GM23248 (cell line): ENCODE data around the gene ZBP1. TPM values are rescaled to one million over a fixed set of nuclear protein-coding genes. Genes with fewer than 3 reads are reported as not detected.

Experiments used
- DNase-seq: peaks from one replicate; pipeline ENCODE4 v3.0.0-alpha.2; 2015
- H2AFZ ChIP-seq: fragments of 200-600 bp; sonication (generic); 2 replicates; pipeline ENCODE4 v1.6.1; 2016; ENCODE audit warnings: antibody characterized with exemption
- H3F3A ChIP-seq: fragments of 200-600 bp; sonication (generic); 2 replicates; pipeline ENCODE4 v1.6.1; 2016; ENCODE audit warnings: mild to moderate bottlenecking, antibody characterized with exemption, mixed run types; ENCODE audit not compliant: insufficient read depth
- H3K27ac ChIP-seq: fragments of 200-600 bp; sonication (generic); 2 replicates; pipeline ENCODE4 v1.5.1; 2016; ENCODE audit warnings: mild to moderate bottlenecking
- H3K27me3 ChIP-seq: fragments of 200-600 bp; sonication (generic); replicated peaks from 2 replicates; pipeline ENCODE4 v1.6.1; 2016; ENCODE audit warnings: mild to moderate bottlenecking; ENCODE audit not compliant: insufficient read depth
- H3K36me3 ChIP-seq: fragments of 200-600 bp; sonication (generic); 2 replicates; pipeline ENCODE4 v1.6.1; 2016; ENCODE audit warnings: low read depth, mild to moderate bottlenecking
- H3K4me1 ChIP-seq: fragments of 200-600 bp; sonication (generic); 2 replicates; pipeline ENCODE4 v1.6.1; 2016; ENCODE audit warnings: mild to moderate bottlenecking; ENCODE audit not compliant: insufficient read depth
- H3K4me2 ChIP-seq: fragments of 200-600 bp; sonication (generic); one replicate; pipeline ENCODE4 v1.6.1; 2016; ENCODE audit warnings: mild to moderate bottlenecking; ENCODE audit not compliant: unreplicated experiment
- H3K4me3 ChIP-seq: fragments of 200-600 bp; sonication (generic); 2 replicates; pipeline ENCODE4 v1.5.1; 2016; ENCODE audit warnings: mild to moderate bottlenecking
- H3K79me2 ChIP-seq: fragments of 200-600 bp; sonication (generic); 2 replicates; pipeline ENCODE4 v1.6.1; 2016; ENCODE audit warnings: mild to moderate bottlenecking; ENCODE audit not compliant: insufficient read depth
- H3K9ac ChIP-seq: fragments of 200-600 bp; sonication (generic); 2 replicates; pipeline ENCODE4 v1.6.1; 2016; ENCODE audit warnings: mild to moderate bottlenecking
- H3K9me2 ChIP-seq: fragments of 200-600 bp; sonication (generic); 2 replicates; pipeline ENCODE4 v1.6.1; 2016; ENCODE audit warnings: mixed run types, mild to moderate bottlenecking, moderate library complexity; ENCODE audit not compliant: insufficient read depth
- H3K9me3 ChIP-seq: fragments of 200-600 bp; sonication (generic); one replicate; pipeline ENCODE4 v1.6.1; 2017; ENCODE audit warnings: low read depth
- H4K20me1 ChIP-seq: fragments of 200-600 bp; sonication (generic); 2 replicates; pipeline ENCODE4 v1.6.0; 2016; ENCODE audit not compliant: insufficient read depth
- EZH2 ChIP-seq: fragments of 200-600 bp; sonication (generic); IDR thresholded peaks from 2 replicates; pipeline ENCODE4 v1.6.1; 2018; ENCODE audit warnings: antibody characterized with exemption, mild to moderate bottlenecking; ENCODE audit not compliant: insufficient read depth, poor library complexity, severe bottlenecking
- EZH2phosphoT487 ChIP-seq: fragments of 200-600 bp; sonication (generic); IDR thresholded peaks from 2 replicates; pipeline ENCODE4 v1.6.1; 2018; ENCODE audit warnings: antibody characterized with exemption, moderate library complexity, mild to moderate bottlenecking, low read depth; ENCODE audit not compliant: insufficient read depth
- WGBS, 2 experiments: methylation state at CpG; one replicate each; pipeline ENCODE4 v1.1.6; 2015 to 2017; ENCODE audit warnings: low lambda C conversion rate in 2 of 2, low coverage in 1 of 2; ENCODE audit errors: missing lambda C conversion rate in 2 of 2; 5-methylcytosine and 5-hydroxymethylcytosine counted together
- in situ Hi-C: fragments of 300-500 bp; cut with MboI; formaldehyde crosslinking; loops from 2 replicates; pipeline ENCODE4 v1.15.0; 2020
- polyA plus RNA-seq: library from polyadenylated mRNA; unstranded; fragments of >200 nt; fragmentation: Nextera tagmentation; extraction: Ambion mirVana; gene quantifications from 2 replicates; pipeline ENCODE4 v1.2.1, GENCODE V29; 2016
- total RNA-seq: library from RNA; depleted of rRNA; stranded (reverse); fragments of >200 nt; shearing (Covaris generic); gene quantifications from 2 replicates; pipeline ENCODE4 v1.2.3, GENCODE V29; 2014

ZBP1 gene
- total and polyA plus RNA-seq, 2 experiments from 2014 or later: not detected

DNA sequence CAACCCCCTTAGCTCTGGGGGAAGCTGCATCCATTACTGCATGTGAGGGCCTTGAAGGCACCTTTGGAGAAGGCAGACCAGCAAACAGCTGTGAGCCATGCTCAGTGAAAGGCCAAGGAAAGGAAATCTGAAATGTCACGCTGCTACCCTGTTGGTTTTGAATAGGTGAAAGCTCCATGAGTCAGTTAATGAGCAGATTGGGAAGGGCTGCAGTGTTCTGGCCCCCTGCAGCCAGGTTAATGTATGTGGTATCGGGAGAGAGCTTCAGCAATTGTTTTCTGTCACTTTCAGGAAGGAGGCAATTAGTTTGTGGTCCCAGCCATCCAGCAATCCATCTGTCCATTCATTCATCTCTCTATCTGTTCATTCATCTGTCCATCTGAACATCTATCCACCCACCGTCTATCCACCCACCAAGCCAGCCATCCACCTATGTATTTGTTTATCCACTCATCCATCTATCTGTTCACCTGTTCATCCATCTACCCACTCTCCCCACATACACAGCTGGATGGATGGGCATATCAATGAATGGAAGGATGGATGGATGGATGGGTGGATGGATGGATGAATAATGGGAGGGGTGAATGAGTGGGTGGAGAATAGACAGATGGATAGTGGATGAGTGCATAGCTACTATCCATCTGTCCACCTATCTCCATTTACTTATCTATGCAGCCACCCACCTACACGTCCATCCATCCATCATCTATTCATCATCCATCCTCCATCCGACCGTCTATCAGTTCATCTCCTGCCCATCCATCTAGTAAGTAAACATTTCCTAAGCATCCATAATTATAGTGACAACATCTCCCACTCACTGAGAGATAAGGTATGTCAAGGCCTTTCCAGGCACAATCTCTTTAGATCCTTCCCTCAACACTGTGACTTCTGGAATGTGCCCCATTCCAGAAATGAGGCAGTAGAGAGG, 43.3 kb downstream of the ZBP1 start:
- DNase-seq: no peak
- no peaks in the 10 kb centered on the region for H4K20me1 ChIP-seq
- no peaks in the 10 kb centered on the region for H3K79me2 ChIP-seq
- H3K27ac ChIP-seq: no peak overlapping the region
- in situ Hi-C loops: loop anchor here (10.0 kb wide), 1 partner anchor 212 kb away; no protein-coding TSS in a partner anchor
- H3K4me3 ChIP-seq: no peak overlapping the region
- H3K27me3 ChIP-seq: peaks cover 91% of the 10 kb centered on the region
- WGBS, 2 experiments: 45 to 48% methylated on average over 6 of the region's 6 CpGs
- H3K9me3 ChIP-seq: no peaks in the 10 kb centered on the region
- H3F3A ChIP-seq: no peaks in the 10 kb centered on the region
- H2AFZ ChIP-seq: no peak overlapping the region
- no peak overlapping the region for H3K4me2 ChIP-seq
- TF ChIP-seq EZH2phosphoT487 (no peak), EZH2 (no peak)
- no peak overlapping the region for H3K9ac ChIP-seq
- no peaks in the 10 kb centered on the region for H3K4me1 ChIP-seq
- H3K36me3 ChIP-seq: no peaks in the 10 kb centered on the region
- H3K9me2 ChIP-seq: no peaks in the 10 kb centered on the region

- WGBS, 2 experiments: 41 to 54% methylated on average over 2 of the region's 2 CpGs
- Histone ChIP-seq H3K4me1 (no peaks in the 10 kb centered on the region), H3K4me3 (no peak overlapping the region), H3K9me3 (no peaks in the 10 kb centered on the region), H3F3A (no peaks in the 10 kb centered on the region), H3K9me2 (no peaks in the 10 kb centered on the region), H3K27me3 (peaks cover 83% of the 10 kb centered on the region), H3K9ac (no peak overlapping the region), H3K4me2 (no peak overlapping the region), H2AFZ (no peak overlapping the region), H3K79me2 (no peaks in the 10 kb centered on the region), H4K20me1 (no peaks in the 10 kb centered on the region), H3K36me3 (no peaks in the 10 kb centered on the region), H3K27ac (no peak overlapping the region)
- no peak for DNase-seq
- in situ Hi-C loops: loop anchor here (10.0 kb wide), 1 partner anchor 211 kb away; no protein-coding TSS in a partner anchor
- TF ChIP-seq EZH2phosphoT487 (no peak), EZH2 (no peak)
These were observed 44.2 kb downstream of the ZBP1 start for GRCh38 chr20:57576002-57576401.

DNA sequence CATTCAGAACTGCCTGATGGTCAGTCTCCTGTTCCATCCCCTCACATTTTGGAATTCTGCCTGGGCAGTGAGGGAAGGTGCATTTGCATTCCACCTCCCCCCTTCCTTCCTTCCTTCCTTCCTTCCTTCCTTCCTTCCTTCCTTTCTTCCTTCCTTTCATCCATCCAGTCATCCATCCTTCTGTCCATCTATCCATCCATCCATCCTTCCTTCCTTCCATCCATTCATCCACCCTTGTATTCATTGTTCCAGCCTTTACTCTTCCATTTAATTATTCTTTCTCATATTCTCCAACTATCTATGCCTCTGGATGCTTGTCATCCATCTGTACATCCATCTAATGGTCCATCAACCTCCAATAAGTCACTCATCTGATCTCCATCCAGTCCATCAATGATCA, 45.3 kb downstream of the ZBP1 start:
- no peaks in the 10 kb centered on the region for H3K9me3 ChIP-seq
- H3K27me3 ChIP-seq: peaks cover 83% of the 10 kb centered on the region
- H3K4me2 ChIP-seq: no peak overlapping the region
- DNase-seq: no peak
- H3K4me1 ChIP-seq: no peaks in the 10 kb centered on the region
- no peak overlapping the region for H3K4me3 ChIP-seq
- no peaks in the 10 kb centered on the region for H3K79me2 ChIP-seq
- no peaks in the 10 kb centered on the region for H3K36me3 ChIP-seq
- no peak for TF ChIP-seq EZH2phosphoT487
- no peak for TF ChIP-seq EZH2
- no peak overlapping the region for H3K9ac ChIP-seq
- H4K20me1 ChIP-seq: no peaks in the 10 kb centered on the region
- no peak overlapping the region for H3K27ac ChIP-seq
- no peaks in the 10 kb centered on the region for H3K9me2 ChIP-seq
- in situ Hi-C loops: loop anchor here (10.0 kb wide), 1 partner anchor 210 kb away; no protein-coding TSS in a partner anchor
- H3F3A ChIP-seq: no peaks in the 10 kb centered on the region
- no peak overlapping the region for H2AFZ ChIP-seq

- no peak for TF ChIP-seq EZH2phosphoT487
- no peak for TF ChIP-seq EZH2
- Histone ChIP-seq H3K4me1 (no peaks in the 10 kb centered on the region), H3K27ac (no peak overlapping the region), H3K27me3 (peaks cover 84% of the 10 kb centered on the region), H3K9me3 (no peaks in the 10 kb centered on the region), H4K20me1 (no peaks in the 10 kb centered on the region), H3K9ac (no peak overlapping the region), H3K9me2 (no peaks in the 10 kb centered on the region), H2AFZ (no peak overlapping the region), H3K36me3 (no peaks in the 10 kb centered on the region), H3K79me2 (no peaks in the 10 kb centered on the region), H3K4me2 (no peak overlapping the region), H3F3A (no peaks in the 10 kb centered on the region), H3K4me3 (no peak overlapping the region)
- in situ Hi-C loops: loop anchor here (10.0 kb wide), 1 partner anchor 209 kb away; no protein-coding TSS in a partner anchor
- no peak for DNase-seq
- 51 to 52% methylated on average over 5 of the region's 5 CpGs for WGBS, 2 experiments
These were observed 46.3 kb downstream of the ZBP1 start for GRCh38 chr20:57573894-57574293.
